Measurements from ENCODE around the gene IL1R2.
A peak's percentile ranks its signal among the peaks of the same experiment; 100 is the strongest.

IL1R2 gene

GRCh38 chr2:102003696-102004095 lies 11.9 kb downstream of the IL1R2 start:
- TF ChIP-seq EZH2phosphoT487 (IDR thresholded peaks at IDR 0.05; ENCODE audit: low read depth) (no peak), CTCF (IDR thresholded peaks at IDR 0.05; ENCODE audit: low read depth, low read length) (no peak)
- no peaks in the 10 kb centered on the region for H4K20me1 ChIP-seq (ENCODE audit: insufficient read depth, low read length)
- no peak overlapping the region for H3K4me2 ChIP-seq (ENCODE audit: low read length)
- H3K27ac ChIP-seq (ENCODE audit: low read length): no peak overlapping the region
- no peak overlapping the region for H2AFZ ChIP-seq (ENCODE audit: low read depth, low read length)
- no peak overlapping the region for H3K9ac ChIP-seq (ENCODE audit: low read length)
- no peaks in the 10 kb centered on the region for H3K36me3 ChIP-seq (replicated peaks; ENCODE audit: low read depth, low read length)
- no peaks in the 10 kb centered on the region for H3K27me3 ChIP-seq (ENCODE audit: low read depth, low read length)
- no peak overlapping the region for H3K4me3 ChIP-seq (ENCODE audit: low read length)
- H3K79me2 ChIP-seq (ENCODE audit: low read length): peaks cover 11% of the 10 kb centered on the region
- peaks cover 76% of the 10 kb centered on the region for H3K4me1 ChIP-seq (ENCODE audit: low read length)
- H3K9me3 ChIP-seq (ENCODE audit: insufficient read depth, low read length): no peaks in the 10 kb centered on the region

- Histone ChIP-seq H2AFZ (ENCODE audit: low read depth, low read length) (no peak overlapping the region), H3K9ac (ENCODE audit: low read length) (no peak overlapping the region), H4K20me1 (ENCODE audit: insufficient read depth, low read length) (no peaks in the 10 kb centered on the region), H3K4me3 (ENCODE audit: low read length) (no peak overlapping the region), H3K79me2 (ENCODE audit: low read length) (peaks cover 11% of the 10 kb centered on the region), H3K27me3 (ENCODE audit: low read depth, low read length) (no peaks in the 10 kb centered on the region), H3K36me3 (replicated peaks; ENCODE audit: low read depth, low read length) (no peaks in the 10 kb centered on the region), H3K9me3 (ENCODE audit: insufficient read depth, low read length) (no peaks in the 10 kb centered on the region), H3K4me1 (ENCODE audit: low read length) (peaks cover 72% of the 10 kb centered on the region), H3K27ac (ENCODE audit: low read length) (no peak overlapping the region), H3K4me2 (ENCODE audit: low read length) (no peak overlapping the region)
- TF ChIP-seq CTCF (IDR thresholded peaks at IDR 0.05; ENCODE audit: low read depth, low read length) (no peak), EZH2phosphoT487 (IDR thresholded peaks at IDR 0.05; ENCODE audit: low read depth) (no peak)
Observed at GRCh38 chr2:102004581-102004980, 12.8 kb downstream of the IL1R2 start.

- Histone ChIP-seq H3K79me2 (ENCODE audit: low read length) (peaks cover 5% of the 10 kb centered on the region), H3K36me3 (replicated peaks; ENCODE audit: low read depth, low read length) (no peaks in the 10 kb centered on the region), H2AFZ (ENCODE audit: low read depth, low read length) (no peak overlapping the region), H3K4me1 (ENCODE audit: low read length) (peaks cover 72% of the 10 kb centered on the region), H3K4me2 (ENCODE audit: low read length) (no peak overlapping the region), H3K27me3 (ENCODE audit: low read depth, low read length) (no peaks in the 10 kb centered on the region), H4K20me1 (ENCODE audit: insufficient read depth, low read length) (no peaks in the 10 kb centered on the region), H3K9ac (ENCODE audit: low read length) (no peak overlapping the region), H3K27ac (ENCODE audit: low read length) (no peak overlapping the region), H3K9me3 (ENCODE audit: insufficient read depth, low read length) (no peaks in the 10 kb centered on the region), H3K4me3 (ENCODE audit: low read length) (no peak overlapping the region)
- TF ChIP-seq CTCF (IDR thresholded peaks at IDR 0.05; ENCODE audit: low read depth, low read length) (no peak), EZH2phosphoT487 (IDR thresholded peaks at IDR 0.05; ENCODE audit: low read depth) (no peak)
Observed at GRCh38 chr2:102005449-102005848, 13.7 kb downstream of the IL1R2 start.

GRCh38 chr2:102005989-102006885 lies 14.5 kb downstream of the IL1R2 start:
- Histone ChIP-seq H3K79me2 (ENCODE audit: low read length) (peaks cover 5% of the 10 kb centered on the region), H3K9me3 (ENCODE audit: insufficient read depth, low read length) (no peaks in the 10 kb centered on the region), H3K4me3 (ENCODE audit: low read length) (no peak overlapping the region), H4K20me1 (ENCODE audit: insufficient read depth, low read length) (no peaks in the 10 kb centered on the region), H3K9ac (ENCODE audit: low read length) (peak overlapping the region; percentile 22; the same call in 1 of the 2 replicates), H3K27ac (ENCODE audit: low read length) (no peak overlapping the region), H2AFZ (ENCODE audit: low read depth, low read length) (0 out of 2 replicates have a peak overlapping the region, but pooled peaks have one; percentile 38), H3K27me3 (ENCODE audit: low read depth, low read length) (no peaks in the 10 kb centered on the region), H3K4me1 (ENCODE audit: low read length) (peaks cover 72% of the 10 kb centered on the region), H3K4me2 (ENCODE audit: low read length) (peak overlapping the region; percentile 62), H3K36me3 (replicated peaks; ENCODE audit: low read depth, low read length) (no peaks in the 10 kb centered on the region)
- TF ChIP-seq CTCF (IDR thresholded peaks at IDR 0.05; ENCODE audit: low read depth, low read length) (peak; percentile 79), EZH2phosphoT487 (IDR thresholded peaks at IDR 0.05; ENCODE audit: low read depth) (no peak)
